OCI-LY1 (cell line): ENCODE results near the gene PDE5A.

ENCODE experiments used
- CTCF ChIP-seq: fragments of 200-600 bp; sonication (generic), shearing (Covaris generic); IDR thresholded peaks from 2 replicates; pipeline ENCODE4 v1.5.1; 2017; ENCODE audit warnings: mild to moderate bottlenecking, antibody characterized with exemption, low read length, moderate library complexity, mixed read lengths
- EZH2 ChIP-seq: fragments of 200-600 bp; sonication (generic), shearing (Covaris generic); IDR thresholded peaks from 2 replicates; pipeline ENCODE4 v1.8.0; 2017; ENCODE audit warnings: borderline replicate concordance, mixed run types, mild to moderate bottlenecking, antibody characterized with exemption, low read length, moderate library complexity, mixed read lengths

- TF ChIP-seq CTCF (peak; percentile 43), EZH2 (no peak)
Measured at GRCh38 chr4:119490335-119490734, 138.3 kb downstream of the PDE5A start.
